H9 (cell line): Measurements from ENCODE around the gene DCANP1. TPM values are rescaled to one million over a fixed set of nuclear protein-coding genes. Genes with fewer than 3 reads are reported as not detected.

Experiments used
- DNase-seq: peaks from one replicate; pipeline ENCODE4 v3.0.0-alpha.2; 2017
- H2AFZ ChIP-seq: one replicate; pipeline ENCODE4 v1.6.1; 2013; ENCODE audit warnings: mild to moderate bottlenecking, low read length, control low read depth, moderate library complexity
- H2AK5ac ChIP-seq: 2 replicates; pipeline ENCODE4 v1.6.1; 2013; ENCODE audit warnings: low read length, control low read depth, mixed read lengths; ENCODE audit not compliant: insufficient read length
- H2BK120ac ChIP-seq: one replicate; pipeline ENCODE4 v1.6.1; 2013; ENCODE audit warnings: low read depth, mild to moderate bottlenecking, low read length, control low read depth, inconsistent platforms; ENCODE audit not compliant: poor library complexity, severe bottlenecking
- H2BK12ac ChIP-seq: 2 replicates; pipeline ENCODE4 v1.6.1; 2013; ENCODE audit warnings: low read length, control low read depth, mixed read lengths, low read depth; ENCODE audit not compliant: insufficient read length
- H2BK15ac ChIP-seq: 2 replicates; pipeline ENCODE4 v1.6.1; 2013; ENCODE audit warnings: low read depth, low read length, control low read depth
- H2BK20ac ChIP-seq: one replicate; pipeline ENCODE4 v1.6.1; 2013; ENCODE audit warnings: low read depth, mild to moderate bottlenecking, low read length, control low read depth, inconsistent platforms; ENCODE audit not compliant: poor library complexity, severe bottlenecking
- H2BK5ac ChIP-seq: 2 replicates; pipeline ENCODE4 v1.6.1; 2013; ENCODE audit warnings: low read length, control low read depth, mixed read lengths; ENCODE audit not compliant: insufficient read length
- H3K14ac ChIP-seq: 2 replicates; pipeline ENCODE4 v1.6.1; 2013; ENCODE audit warnings: low read length, control low read depth; ENCODE audit not compliant: insufficient read depth
- H3K18ac ChIP-seq: 2 replicates; pipeline ENCODE4 v1.6.1; 2013; ENCODE audit warnings: low read depth, mild to moderate bottlenecking, mixed read lengths, low read length, control low read depth; ENCODE audit not compliant: insufficient read length
- H3K23ac ChIP-seq: 2 replicates; pipeline ENCODE4 v1.6.1; 2013; ENCODE audit warnings: low read length, control low read depth, mixed read lengths, low read depth; ENCODE audit not compliant: insufficient read length
- H3K23me2 ChIP-seq: 2 replicates; pipeline ENCODE4 v1.6.1; 2013; ENCODE audit warnings: low read depth, mild to moderate bottlenecking, mixed read lengths, low read length, control low read depth; ENCODE audit not compliant: insufficient read length, poor library complexity, severe bottlenecking
- H3K27ac ChIP-seq: 2 replicates; pipeline ENCODE4 v1.5.1; 2013; ENCODE audit warnings: low read length, control low read depth, mixed read lengths, low read depth; ENCODE audit not compliant: insufficient read length
- H3K27me3 ChIP-seq: 2 replicates; pipeline ENCODE4 v1.6.1; 2013; ENCODE audit warnings: low read length, control low read depth, inconsistent platforms; ENCODE audit not compliant: insufficient read depth
- H3K4ac ChIP-seq: 2 replicates; pipeline ENCODE4 v1.6.1; 2013; ENCODE audit warnings: low read depth, mild to moderate bottlenecking, control low read depth, inconsistent platforms, low read length, moderate library complexity
- H3K4me1 ChIP-seq: 2 replicates; pipeline ENCODE4 v1.6.1; 2013; ENCODE audit warnings: low read length, control low read depth, inconsistent platforms; ENCODE audit not compliant: insufficient read depth
- H3K4me2 ChIP-seq: 2 replicates; pipeline ENCODE4 v1.6.1; 2013; ENCODE audit warnings: low read length, control low read depth, mixed read lengths; ENCODE audit not compliant: insufficient read length, insufficient read depth
- H3K56ac ChIP-seq: 2 replicates; pipeline ENCODE4 v1.6.1; 2013; ENCODE audit warnings: low read depth, mild to moderate bottlenecking, mixed read lengths, low read length, control low read depth; ENCODE audit not compliant: insufficient read length
- H3K79me1 ChIP-seq: 2 replicates; pipeline ENCODE4 v1.6.1; 2013; ENCODE audit warnings: low read depth, mild to moderate bottlenecking, moderate library complexity, low read length, control low read depth, inconsistent platforms; ENCODE audit not compliant: insufficient read depth, poor library complexity, severe bottlenecking
- H3K79me2 ChIP-seq: 2 replicates; pipeline ENCODE4 v1.6.1; 2013; ENCODE audit warnings: low read length, control low read depth, inconsistent platforms; ENCODE audit not compliant: insufficient read depth
- H3K9ac ChIP-seq: 2 replicates; pipeline ENCODE4 v1.6.1; 2013; ENCODE audit warnings: low read length, control low read depth, mixed read lengths; ENCODE audit not compliant: insufficient read length; ENCODE audit errors: extremely low read depth
- H3K9me3 ChIP-seq: one replicate; pipeline ENCODE4 v1.6.1; 2013; ENCODE audit warnings: low read depth, low read length, inconsistent platforms; ENCODE audit not compliant: control insufficient read depth
- H3T11ph ChIP-seq: one replicate; pipeline ENCODE4 v1.6.1; 2013; ENCODE audit warnings: mild to moderate bottlenecking, low read length, control low read depth, inconsistent platforms
- H4K20me1 ChIP-seq: one replicate; pipeline ENCODE4 v1.6.1; 2013; ENCODE audit not compliant: control insufficient read depth, insufficient read length, insufficient read depth
- H4K5ac ChIP-seq: 2 replicates; pipeline ENCODE4 v1.6.1; 2013; ENCODE audit warnings: low read depth, mild to moderate bottlenecking, mixed read lengths, low read length, control low read depth; ENCODE audit not compliant: insufficient read length
- H4K8ac ChIP-seq: replicated peaks from 2 replicates; pipeline ENCODE4 v1.6.1; 2013; ENCODE audit warnings: low read length, control low read depth, mixed read lengths, low read depth; ENCODE audit not compliant: insufficient read length
- H4K91ac ChIP-seq: 2 replicates; pipeline ENCODE4 v1.6.1; 2013; ENCODE audit warnings: low read depth, mild to moderate bottlenecking, moderate library complexity, mixed read lengths, low read length, control low read depth; ENCODE audit not compliant: insufficient read length
- H3K27ac Mint-ChIP-seq, 3 experiments: 2 replicates in 2 of 3; 3 replicates in 1 of 3; pipeline ENCODE4 v1.8.0; 2020 to 2021; ENCODE audit warnings: mixed read lengths in 3 of 3, mild to moderate bottlenecking in 1 of 3, moderate library complexity in 1 of 3
- H3K27me3 Mint-ChIP-seq: 2 replicates; pipeline ENCODE4 v1.8.0; 2021; ENCODE audit warnings: low read depth, mild to moderate bottlenecking, moderate library complexity, mixed read lengths
- H3K36me3 Mint-ChIP-seq, 3 experiments: 2 replicates in 2 of 3; 3 replicates in 1 of 3; pipeline ENCODE4 v1.8.0; 2020 to 2021; ENCODE audit warnings: low read depth in 3 of 3, mixed read lengths in 3 of 3; ENCODE audit not compliant: insufficient read depth in 1 of 3
- H3K4me1 Mint-ChIP-seq, 2 experiments: 2 replicates each; pipeline ENCODE4 v1.8.0; 2020; ENCODE audit warnings: mixed read lengths in 2 of 2
- H3K4me3 Mint-ChIP-seq, 2 experiments: 2 replicates in 1 of 2; 3 replicates in 1 of 2; pipeline ENCODE4 v1.8.0; 2020 to 2021; ENCODE audit warnings: mild to moderate bottlenecking in 2 of 2, mixed read lengths in 2 of 2, moderate library complexity in 1 of 2
- H3K9me3 Mint-ChIP-seq, 2 experiments: 2 replicates in 1 of 2; 3 replicates in 1 of 2; pipeline ENCODE4 v1.8.0; 2020; ENCODE audit warnings: mild to moderate bottlenecking in 2 of 2, mixed read lengths in 2 of 2, moderate library complexity in 1 of 2
- WGBS: extraction: QIAGEN DNeasy Blood & Tissue Kit; methylation state at CpG from one replicate; pipeline ENCODE4 v1.1.7; 2013; ENCODE audit warnings: missing lambda C conversion rate, low lambda C conversion rate, mixed read lengths; ENCODE audit not compliant: insufficient read length; ENCODE audit errors: extremely low coverage; 5-methylcytosine and 5-hydroxymethylcytosine counted together
- total RNA-seq: library from RNA; stranded (reverse); gene quantifications from 2 replicates; pipeline ENCODE4 v1.2.1, GENCODE V29; 2021
- TF ChIP-seq, protein P1 (sequence below): fragments of 200-600 bp; sonication (generic); conservative IDR thresholded peaks from 3 replicates; pipeline ENCODE4 v1.8.0; 2021; ENCODE audit warnings: antibody characterized with exemption, mild to moderate bottlenecking

DCANP1 gene
- total RNA-seq, 1 experiment from 2014 or later, result not detected

DNA sequence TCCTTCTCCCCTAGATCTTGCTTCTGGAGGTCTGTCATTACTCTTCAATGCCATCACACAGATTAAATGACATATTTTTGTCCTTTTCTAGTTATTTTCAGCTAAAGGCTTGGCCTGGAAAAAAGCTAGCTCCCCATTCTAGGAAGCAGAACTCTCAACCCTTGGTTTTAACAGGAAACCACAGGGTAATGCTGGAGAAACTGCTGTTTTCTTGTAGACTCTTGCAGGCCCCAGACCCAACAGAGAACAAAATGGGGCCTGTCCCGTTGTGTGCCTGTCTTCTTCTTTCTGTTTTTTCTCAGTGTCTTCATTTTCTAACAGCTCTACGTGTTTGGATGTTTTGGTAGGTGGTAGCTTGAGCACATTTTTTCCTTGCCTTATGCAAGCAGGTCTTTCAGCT, 21.5 kb downstream of the DCANP1 start:
- no peak for DNase-seq
- H3K14ac ChIP-seq, result no peak overlapping the region
- H2BK12ac ChIP-seq, result no peak overlapping the region
- no peaks in the 10 kb centered on the region for H3K23me2 ChIP-seq
- no peak overlapping the region for H2AK5ac ChIP-seq
- no peak overlapping the region for H2BK5ac ChIP-seq
- no peak overlapping the region for H3K27ac ChIP-seq
- no peaks in the 10 kb centered on the region for H3K79me1 ChIP-seq
- TF ChIP-seq, protein P1, sequence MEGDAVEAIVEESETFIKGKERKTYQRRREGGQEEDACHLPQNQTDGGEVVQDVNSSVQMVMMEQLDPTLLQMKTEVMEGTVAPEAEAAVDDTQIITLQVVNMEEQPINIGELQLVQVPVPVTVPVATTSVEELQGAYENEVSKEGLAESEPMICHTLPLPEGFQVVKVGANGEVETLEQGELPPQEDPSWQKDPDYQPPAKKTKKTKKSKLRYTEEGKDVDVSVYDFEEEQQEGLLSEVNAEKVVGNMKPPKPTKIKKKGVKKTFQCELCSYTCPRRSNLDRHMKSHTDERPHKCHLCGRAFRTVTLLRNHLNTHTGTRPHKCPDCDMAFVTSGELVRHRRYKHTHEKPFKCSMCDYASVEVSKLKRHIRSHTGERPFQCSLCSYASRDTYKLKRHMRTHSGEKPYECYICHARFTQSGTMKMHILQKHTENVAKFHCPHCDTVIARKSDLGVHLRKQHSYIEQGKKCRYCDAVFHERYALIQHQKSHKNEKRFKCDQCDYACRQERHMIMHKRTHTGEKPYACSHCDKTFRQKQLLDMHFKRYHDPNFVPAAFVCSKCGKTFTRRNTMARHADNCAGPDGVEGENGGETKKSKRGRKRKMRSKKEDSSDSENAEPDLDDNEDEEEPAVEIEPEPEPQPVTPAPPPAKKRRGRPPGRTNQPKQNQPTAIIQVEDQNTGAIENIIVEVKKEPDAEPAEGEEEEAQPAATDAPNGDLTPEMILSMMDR, result no peak
- no peak overlapping the region for H2BK20ac ChIP-seq
- no peak overlapping the region for H4K91ac ChIP-seq
- H3K4me1 Mint-ChIP-seq, result no peaks in the 10 kb centered on the region
- no peak overlapping the region for H3K4me2 ChIP-seq
- no peak overlapping the region for H3T11ph ChIP-seq
- no peak overlapping the region for H4K5ac ChIP-seq
- H3K9me3 ChIP-seq, result peaks cover 5% of the 10 kb centered on the region
- no peaks in the 10 kb centered on the region for H3K27me3 ChIP-seq
- no peak overlapping the region for H2AFZ ChIP-seq
- no peak overlapping the region for H3K23ac ChIP-seq
- no peak overlapping the region for H3K18ac ChIP-seq
- no peak overlapping the region for H3K27ac Mint-ChIP-seq
- H2BK15ac ChIP-seq, result no peak overlapping the region
- H3K4me3 Mint-ChIP-seq, result no peak overlapping the region
- H3K9me3 Mint-ChIP-seq, result peaks cover 10 to 14% of the 10 kb centered on the region in 2 experiments
- H4K8ac ChIP-seq, result no peak overlapping the region
- H3K36me3 Mint-ChIP-seq, result peaks cover 2 to 11% (median 5%) of the 10 kb centered on the region in 3 experiments; a peak in 4 of 7 replicates
- H2BK120ac ChIP-seq, result no peak overlapping the region
- H4K20me1 ChIP-seq, result no peaks in the 10 kb centered on the region
- H3K56ac ChIP-seq, result no peak overlapping the region
- no peak overlapping the region for H3K9ac ChIP-seq
- no peaks in the 10 kb centered on the region for H3K79me2 ChIP-seq
- H3K4me1 ChIP-seq, result no peaks in the 10 kb centered on the region
- no peak overlapping the region for H3K4ac ChIP-seq
- no CpG with 5 or more reads among the region's 2 CpGs for WGBS
- H3K27me3 Mint-ChIP-seq, result peaks cover 53% of the 10 kb centered on the region
